Measurements from ENCODE around the gene EHBP1L1. TPM values are rescaled to one million over a fixed set of nuclear protein-coding genes. Genes with fewer than 3 reads are reported as not detected.

EHBP1L1 gene
- polyA plus RNA-seq, 3 donors = 29.6 to 507 (median 42.6) TPM

- peaks cover 91% of the 10 kb centered on the region for H3K79me2 ChIP-seq (ENCODE audit: insufficient read depth, low read length)
- H3K36me3 ChIP-seq (replicated peaks in 1 of 2; ENCODE audit: control insufficient read depth in 1 of 2, insufficient read depth in 2 of 2, low read length in 2 of 2) = peaks cover 70 to 77% of the 10 kb centered on the region in 2 donors
- intact Hi-C loops (cut with micrococcal nuclease) = no loop called here
- H3K27ac Mint-ChIP-seq = peak overlapping the region in 5 of 7 donors; percentile 44 to 79 (median 72)
- peaks cover 67% of the 10 kb centered on the region for H3K4me1 Mint-ChIP-seq
- H3K4me2 ChIP-seq (replicated peaks; ENCODE audit: extremely low read depth, low read length, poor library complexity, severe bottlenecking) = no peak overlapping the region
- no peak for TF ChIP-seq CTCF (IDR thresholded peaks at IDR 0.05)
- no peak overlapping the region for H3K4me3 Mint-ChIP-seq
- H3K36me3 Mint-ChIP-seq = peaks cover 65 to 81% of the 10 kb centered on the region in 2 donors
- no peak for DNase-seq
- H2AFZ ChIP-seq (ENCODE audit: insufficient read depth, low read depth, low read length, poor library complexity, severe bottlenecking) = no peak overlapping the region
- 92% methylated on average over 1 of the region's 10 CpGs for WGBS (ENCODE audit: insufficient coverage)
- H3K9me3 ChIP-seq (replicated peaks in 1 of 2; ENCODE audit: control insufficient read depth in 1 of 2, insufficient read depth in 1 of 2, low read length in 2 of 2) = no peaks in the 10 kb centered on the region
- H3K27ac ChIP-seq (ENCODE audit: low read depth in 1 of 2, low read length in 2 of 2) = peak overlapping the region; percentile 11 to 50
- H3K27me3 Mint-ChIP-seq (ENCODE audit: low read depth in 3 of 3) = peaks cover 0 to 2% (median 0%) of the 10 kb centered on the region in 3 donors
- no peak overlapping the region for H3K4me3 ChIP-seq (replicated peaks in 1 of 3; ENCODE audit: low read depth in 2 of 3, low read length in 3 of 3)
- peaks cover 47 to 68% of the 10 kb centered on the region in 2 donors for H3K4me1 ChIP-seq (ENCODE audit: control insufficient read depth in 1 of 2, insufficient read depth in 2 of 2, low read length in 2 of 2)
- H3K9me3 Mint-ChIP-seq = no peaks in the 10 kb centered on the region
- H4K20me1 ChIP-seq (ENCODE audit: insufficient read depth, low read length) = peaks cover 97% of the 10 kb centered on the region
- no peaks in the 10 kb centered on the region for H3K27me3 ChIP-seq (ENCODE audit: control insufficient read depth in 2 of 2, insufficient read depth in 2 of 2, low read length in 2 of 2)
- H3K9ac ChIP-seq (ENCODE audit: insufficient read depth, low read length, poor library complexity, severe bottlenecking) = no peak overlapping the region
Observed at GRCh38 chr11:65583589-65583988, 7.7 kb downstream of the EHBP1L1 start.

GRCh38 chr11:65584106-65584505 is 8.3 kb downstream of the EHBP1L1 start:
- intact Hi-C loops (cut with micrococcal nuclease) = no loop called here
- Histone ChIP-seq H3K27me3 (ENCODE audit: control insufficient read depth in 2 of 2, insufficient read depth in 2 of 2, low read length in 2 of 2) (no peaks in the 10 kb centered on the region), H3K4me2 (replicated peaks; ENCODE audit: extremely low read depth, low read length, poor library complexity, severe bottlenecking) (no peak overlapping the region), H3K4me1 (ENCODE audit: control insufficient read depth in 1 of 2, insufficient read depth in 2 of 2, low read length in 2 of 2) (peaks cover 47 to 68% of the 10 kb centered on the region in 2 donors), H3K9me3 (replicated peaks in 1 of 2; ENCODE audit: control insufficient read depth in 1 of 2, insufficient read depth in 1 of 2, low read length in 2 of 2) (no peaks in the 10 kb centered on the region), H3K79me2 (ENCODE audit: insufficient read depth, low read length) (peaks cover 91% of the 10 kb centered on the region), H3K36me3 (replicated peaks in 1 of 2; ENCODE audit: control insufficient read depth in 1 of 2, insufficient read depth in 2 of 2, low read length in 2 of 2) (peaks cover 65 to 72% of the 10 kb centered on the region in 2 donors), H2AFZ (ENCODE audit: insufficient read depth, low read depth, low read length, poor library complexity, severe bottlenecking) (no peak overlapping the region), H3K27ac (ENCODE audit: low read depth in 1 of 2, low read length in 2 of 2) (peak overlapping the region; percentile 11 to 50), H3K4me3 (replicated peaks in 1 of 3; ENCODE audit: low read depth in 2 of 3, low read length in 3 of 3) (no peak overlapping the region), H3K9ac (ENCODE audit: insufficient read depth, low read length, poor library complexity, severe bottlenecking) (no peak overlapping the region), H4K20me1 (ENCODE audit: insufficient read depth, low read length) (peaks cover 97% of the 10 kb centered on the region)
- H3K4me1 Mint-ChIP-seq = peaks cover 67% of the 10 kb centered on the region
- DNase-seq = no peak
- TF ChIP-seq CTCF (IDR thresholded peaks at IDR 0.05) = no peak
- no peak overlapping the region for H3K4me3 Mint-ChIP-seq
- peak overlapping the region in 5 of 7 donors; percentile 21 to 77 (median 71) for H3K27ac Mint-ChIP-seq
- H3K27me3 Mint-ChIP-seq (ENCODE audit: low read depth in 3 of 3) = peaks cover 0 to 2% (median 0%) of the 10 kb centered on the region in 3 donors
- peaks cover 64 to 81% of the 10 kb centered on the region in 2 donors for H3K36me3 Mint-ChIP-seq
- 66% methylated on average over 5 of the region's 8 CpGs for WGBS (ENCODE audit: insufficient coverage)
- no peaks in the 10 kb centered on the region for H3K9me3 Mint-ChIP-seq
